ENCODE results near the gene SPACA7.
"Not testable (repeated sequence)": the region's sequence is repeated elsewhere in the genome, so short reads cannot be mapped to it uniquely, and the experiment has no call there.

SPACA7 gene

GRCh38 chr13:112391746-112392145 lies 15.6 kb downstream of the SPACA7 start:
- no peak overlapping the region for H3K4me3 ChIP-seq (ENCODE audit: low read length)
- no peak for DNase-seq (ENCODE audit: low read depth)
- no peak for TF ChIP-seq CTCF (conservative IDR thresholded peaks at IDR 0.05; ENCODE audit: low read depth, low read length)

GRCh38 chr13:112392719-112393118 lies 16.6 kb downstream of the SPACA7 start:
- no peak overlapping the region for H3K4me3 ChIP-seq (ENCODE audit: low read length)
- TF ChIP-seq CTCF (conservative IDR thresholded peaks at IDR 0.05; ENCODE audit: low read depth, low read length): peak; percentile 45
- no peak for DNase-seq (ENCODE audit: low read depth)

DNA sequence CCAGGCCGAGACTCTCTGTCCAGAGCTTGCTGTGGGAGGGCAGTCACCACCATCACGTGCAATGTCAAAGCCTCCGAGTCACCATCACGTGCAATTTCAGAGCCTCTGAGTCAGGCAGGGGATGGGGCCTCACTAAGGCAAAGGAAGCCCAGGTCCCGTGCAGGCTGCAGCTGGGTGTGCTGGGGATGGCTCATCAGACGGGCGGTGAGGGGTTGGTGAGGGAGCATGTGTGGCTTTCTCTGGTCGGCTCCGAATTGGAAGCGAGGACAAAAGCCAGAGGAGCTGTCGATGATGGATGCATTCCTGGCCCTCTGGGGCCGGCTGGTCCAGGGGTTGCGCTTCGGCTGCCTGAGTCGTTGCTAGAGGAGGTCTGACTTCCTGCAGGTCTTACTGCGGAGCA lies 18.9 kb downstream of the SPACA7 start:
- not testable (repeated sequence) for H3K4me3 ChIP-seq (ENCODE audit: low read length)
- peak; percentile 33 for DNase-seq (ENCODE audit: low read depth)

DNA sequence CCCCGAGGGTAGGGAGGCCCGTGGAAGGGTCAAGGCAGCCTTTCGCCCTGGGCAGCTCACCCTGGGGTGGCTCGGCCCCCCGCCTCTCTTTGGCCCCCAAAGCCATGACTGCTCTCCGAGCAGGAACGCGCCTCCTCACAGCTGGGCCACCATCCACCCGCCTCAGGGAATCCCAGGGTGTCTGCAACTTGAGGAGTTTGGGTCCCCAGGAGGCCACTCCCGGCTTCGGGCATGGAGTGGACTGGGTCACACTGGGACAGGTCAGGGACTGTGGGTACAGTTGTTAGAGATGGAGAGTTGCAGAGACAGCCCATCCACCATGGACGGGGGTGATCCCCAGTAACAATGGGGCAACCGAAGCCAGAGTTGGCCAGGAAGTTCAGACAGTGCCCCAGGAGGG lies 19.8 kb downstream of the SPACA7 start:
- H3K4me3 ChIP-seq (ENCODE audit: low read length); DNase-seq (ENCODE audit: low read depth): not testable (repeated sequence)

- no peak for TF ChIP-seq CTCF (conservative IDR thresholded peaks at IDR 0.05; ENCODE audit: low read depth, low read length)
- DNase-seq (ENCODE audit: low read depth): no peak
- H3K4me3 ChIP-seq (ENCODE audit: low read length): no peak overlapping the region
Measured at GRCh38 chr13:112397108-112397507, 21.0 kb downstream of the SPACA7 start.

DNA sequence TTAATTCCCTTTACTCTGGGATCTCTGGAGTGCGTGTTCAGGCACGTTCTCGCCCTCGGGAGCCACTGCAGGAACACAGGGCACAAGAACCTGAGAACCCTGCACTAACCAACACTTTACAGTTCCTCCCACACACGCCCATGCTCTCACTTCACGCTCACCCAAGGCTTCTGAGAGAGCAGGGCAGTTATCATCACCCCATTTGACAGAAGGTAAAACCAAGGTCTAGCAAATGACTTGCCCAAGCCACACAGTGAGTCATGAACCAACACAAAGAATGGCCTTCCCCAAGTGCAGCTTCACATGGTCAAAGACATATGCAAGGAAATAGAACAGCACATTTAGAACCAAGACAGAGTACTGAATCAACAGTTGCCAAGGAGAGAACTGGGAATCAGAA lies 22.2 kb downstream of the SPACA7 start:
- H3K4me3 ChIP-seq (ENCODE audit: low read length); DNase-seq (ENCODE audit: low read depth): not testable (repeated sequence)

- H3K4me3 ChIP-seq (ENCODE audit: low read length); DNase-seq (ENCODE audit: low read depth): not testable (repeated sequence)
Measured at GRCh38 chr13:112409828-112410227, 33.7 kb downstream of the SPACA7 start.

DNA sequence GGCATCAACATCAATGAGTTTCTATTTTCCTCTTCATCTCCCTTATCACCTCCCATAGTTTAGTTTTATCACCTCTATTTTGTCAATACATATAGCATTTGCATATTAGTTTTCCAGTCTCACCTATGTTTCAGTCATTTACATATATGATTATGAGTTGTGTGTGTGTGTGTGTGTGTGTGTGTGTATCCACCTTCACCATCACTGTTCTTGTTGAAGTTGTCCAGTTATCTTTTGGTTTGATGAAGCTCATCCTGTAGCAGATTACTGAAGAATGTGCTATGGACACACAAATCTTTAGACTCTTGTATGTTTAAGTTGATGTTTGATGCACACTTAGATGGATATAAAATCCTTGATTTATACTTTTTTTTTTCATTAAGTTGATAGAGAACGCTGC lies 40.5 kb downstream of the SPACA7 start:
- TF ChIP-seq CTCF (conservative IDR thresholded peaks at IDR 0.05; ENCODE audit: low read depth, low read length): no peak
- no peak overlapping the region for H3K4me3 ChIP-seq (ENCODE audit: low read length)
- no peak for DNase-seq (ENCODE audit: low read depth)

- DNase-seq (ENCODE audit: low read depth): no peak
- no peak overlapping the region for H3K4me3 ChIP-seq (ENCODE audit: low read length)
- no peak for TF ChIP-seq CTCF (conservative IDR thresholded peaks at IDR 0.05; ENCODE audit: low read depth, low read length)
Measured at GRCh38 chr13:112417079-112417478, 40.9 kb downstream of the SPACA7 start.

All from retinal pigment epithelial cell (primary cell).